ENCODE data around the gene NUP42. TPM values are rescaled to one million over a fixed set of nuclear protein-coding genes. Genes with fewer than 3 reads are reported as not detected.
"Not testable (repeated sequence)": the region's sequence is repeated elsewhere in the genome, so short reads cannot be mapped to it uniquely, and the experiment has no call there.

The NUP42 gene
- total RNA-seq, 1 experiment from 2014 or later: 66.8 TPM

GRCh38 chr7:23200331-23200730 is 18.5 kb downstream of the NUP42 start:
- DNase-seq (ENCODE audit: low spot score): no peak

DNA sequence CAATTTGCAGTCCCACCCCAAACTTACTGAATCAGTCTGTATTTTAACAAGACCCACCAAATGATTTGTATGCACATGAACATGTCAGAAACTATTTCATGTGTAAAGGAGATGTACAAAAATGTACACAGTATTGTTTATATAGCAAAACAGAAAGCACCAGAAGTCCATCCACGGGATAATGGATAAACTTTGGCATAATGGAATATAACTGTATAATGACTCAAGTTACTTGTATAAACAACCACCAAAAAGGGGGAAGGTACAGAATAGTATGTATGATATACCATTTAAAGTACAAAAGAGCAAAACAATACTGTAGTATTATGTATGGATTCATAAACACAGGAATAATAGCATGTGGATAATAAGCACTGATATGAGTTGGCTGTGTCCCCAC is 22.4 kb downstream of the NUP42 start:
- no peak for DNase-seq (ENCODE audit: low spot score)

DNA sequence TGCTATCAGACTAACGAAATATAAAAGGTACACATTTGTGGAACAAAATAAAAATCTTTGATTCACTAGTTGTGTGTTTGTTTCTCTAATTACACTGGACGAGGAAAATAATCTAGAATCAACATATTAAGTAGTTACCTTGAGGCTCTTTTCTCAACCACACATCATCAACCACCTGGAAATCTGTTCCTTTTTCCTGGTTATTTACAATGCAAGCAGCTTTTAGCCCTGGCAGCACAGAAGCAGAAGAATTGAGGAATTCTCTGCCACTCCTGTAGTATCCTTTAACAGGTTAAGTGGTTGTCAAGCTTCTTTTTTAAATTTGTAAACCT is 23.7 kb downstream of the NUP42 start:
- DNase-seq (ENCODE audit: low spot score): no peak

DNA sequence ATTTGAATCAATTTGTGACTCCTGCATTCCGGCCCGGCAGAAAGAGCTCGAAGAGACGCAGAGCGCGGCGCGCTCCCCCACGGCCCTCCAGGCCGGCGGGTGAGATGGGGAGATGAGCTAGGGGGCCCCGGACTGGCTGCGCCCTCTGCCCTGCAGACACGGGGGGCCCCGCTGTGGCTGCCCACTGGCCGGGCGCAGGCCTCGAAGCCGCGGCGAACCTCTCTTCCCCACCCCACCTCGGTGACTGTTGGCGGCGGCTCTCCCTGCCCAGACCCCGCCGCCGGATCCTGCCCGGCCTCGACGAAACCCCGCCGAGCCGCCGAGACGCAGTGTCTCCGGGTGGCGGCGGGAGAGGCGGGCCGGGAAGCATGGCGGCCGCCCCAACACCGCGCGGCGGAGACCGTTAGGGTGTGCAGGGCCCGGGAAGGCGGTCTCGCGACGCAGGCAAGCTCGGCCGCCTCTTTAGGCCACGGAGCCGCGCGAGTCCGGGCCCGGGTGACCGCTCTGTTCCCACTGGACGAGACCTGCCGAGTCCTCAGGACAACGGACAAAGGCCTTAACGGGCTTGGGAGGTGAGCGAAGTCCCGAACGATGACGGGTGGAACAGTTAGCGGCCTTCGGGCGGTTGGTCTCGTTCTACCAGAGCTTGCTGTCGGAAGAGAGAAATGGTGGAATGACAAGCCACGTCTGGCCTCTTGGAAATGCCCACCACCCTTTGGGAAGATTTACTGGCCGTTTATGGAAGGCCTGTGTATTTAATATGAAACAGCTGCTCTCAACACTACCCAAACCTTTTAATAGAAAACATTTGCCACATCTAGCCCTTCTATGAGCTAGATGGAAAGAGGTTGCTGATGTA is 24.3 kb downstream of the NUP42 start:
- DNase-seq (ENCODE audit: low spot score): no peak

GRCh38 chr7:23207021-23207420 is 25.2 kb downstream of the NUP42 start:
- no peak for DNase-seq (ENCODE audit: low spot score)

DNA sequence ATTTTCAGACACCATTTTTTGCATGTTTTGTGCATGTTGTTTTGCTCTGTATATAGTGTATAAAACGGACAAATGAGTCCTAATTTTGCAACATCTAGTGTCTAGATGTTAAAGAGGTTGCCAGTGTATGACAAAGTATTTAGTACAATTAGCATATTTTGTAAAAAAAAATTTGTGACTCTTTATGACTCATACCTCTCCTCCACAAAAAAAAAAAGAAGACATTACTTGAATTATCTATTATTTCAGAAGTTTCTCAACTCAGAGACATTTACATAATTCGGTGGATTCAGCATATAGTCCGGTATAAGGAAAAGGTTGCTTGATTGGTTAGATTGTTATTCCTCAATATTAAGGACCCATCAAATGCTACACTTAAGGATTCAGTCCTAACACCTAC is 26.0 kb downstream of the NUP42 start:
- DNase-seq (ENCODE audit: low spot score): no peak

- DNase-seq (ENCODE audit: low spot score): no peak
Measured at GRCh38 chr7:23208316-23208715, 26.5 kb downstream of the NUP42 start.

DNA sequence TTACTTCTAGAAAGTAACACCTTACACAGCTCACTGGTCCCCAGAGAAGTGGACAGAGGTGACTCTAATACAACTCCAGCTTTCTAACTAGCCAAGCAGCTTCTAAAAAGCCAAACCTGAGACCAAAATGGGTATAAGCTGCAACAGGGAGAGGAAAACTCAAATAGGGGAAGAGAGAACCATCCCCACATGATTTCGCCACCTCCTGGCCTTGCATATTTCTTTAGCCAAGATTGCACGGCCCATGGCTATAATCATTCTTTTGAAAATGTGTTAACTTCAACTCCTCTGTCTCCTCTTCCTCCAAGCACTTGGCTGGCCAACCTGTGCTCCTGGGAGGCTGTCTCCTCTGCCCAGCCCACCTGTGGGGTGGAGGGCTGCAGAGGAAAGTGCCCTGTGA is 28.7 kb downstream of the NUP42 start:
- no peak for DNase-seq (ENCODE audit: low spot score)

DNA sequence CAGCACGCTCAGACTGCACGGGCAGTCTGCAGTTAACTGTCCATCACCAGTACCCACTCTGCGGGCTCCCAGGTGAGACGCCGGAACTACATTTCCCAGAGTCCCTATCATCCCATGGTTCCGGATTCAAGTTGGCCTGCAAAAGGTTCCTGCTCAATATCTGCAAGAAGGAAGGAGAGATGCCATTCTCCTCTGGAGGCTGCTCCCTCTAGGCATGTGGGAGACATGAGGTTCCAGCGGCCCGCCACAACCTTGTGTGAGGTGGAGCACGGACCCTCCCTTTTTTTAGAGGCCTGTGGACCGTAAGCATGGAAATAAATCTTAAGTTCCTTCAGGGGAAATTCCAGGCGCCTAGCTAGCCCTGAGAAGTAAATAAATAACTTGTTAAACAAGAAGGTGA is 29.7 kb downstream of the NUP42 start:
- no peak for DNase-seq (ENCODE audit: low spot score)

DNA sequence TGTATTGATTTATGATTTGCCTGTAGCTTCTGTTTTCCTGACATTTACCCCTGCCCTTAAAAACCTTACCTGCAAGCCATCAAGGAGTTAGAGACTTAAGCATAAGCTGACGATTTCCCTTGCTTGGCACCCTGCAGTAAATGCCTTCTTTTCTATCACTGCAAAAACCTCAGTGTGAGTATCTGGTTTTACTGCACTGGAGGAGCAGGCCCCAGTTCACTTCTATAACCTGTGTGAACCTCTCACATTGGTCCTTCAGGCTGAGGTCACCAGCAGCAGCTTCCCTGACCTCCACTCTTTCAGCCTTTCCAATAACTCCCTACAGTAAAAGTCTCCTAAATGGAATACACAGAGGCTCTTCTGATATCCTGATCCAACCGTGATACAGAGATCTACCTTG is 30.5 kb downstream of the NUP42 start:
- no peak for DNase-seq (ENCODE audit: low spot score)

- DNase-seq (ENCODE audit: low spot score): no peak
Measured at GRCh38 chr7:23212841-23213240, 31.0 kb downstream of the NUP42 start.

- DNase-seq (ENCODE audit: low spot score): no peak
Measured at GRCh38 chr7:23213755-23214154, 31.9 kb downstream of the NUP42 start.

DNA sequence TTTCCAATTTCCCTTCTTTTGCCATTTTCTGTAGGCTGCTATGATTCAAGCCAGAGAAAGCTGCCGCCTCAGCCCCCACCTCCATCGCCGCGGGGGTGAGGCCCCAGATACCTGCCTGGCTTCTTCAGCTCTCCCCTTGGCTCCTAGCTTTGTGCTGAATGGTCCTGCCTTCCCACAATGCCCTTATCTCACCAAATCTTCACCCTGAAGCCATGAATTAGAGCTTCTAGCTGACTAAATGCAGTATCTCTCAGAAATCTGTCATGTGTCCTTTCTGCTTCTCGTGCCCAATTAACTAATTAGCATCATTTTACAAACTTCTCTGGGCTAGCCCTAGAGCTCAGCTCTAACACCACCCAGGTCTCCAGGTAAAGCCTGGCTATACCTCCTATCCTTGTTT is 32.6 kb downstream of the NUP42 start:
- DNase-seq (ENCODE audit: low spot score): no peak

- DNase-seq (ENCODE audit: low spot score): no peak
Measured at GRCh38 chr7:23214938-23215337, 33.1 kb downstream of the NUP42 start.

GRCh38 chr7:23216021-23216420 is 34.2 kb downstream of the NUP42 start:
- DNase-seq (ENCODE audit: low spot score): no peak

DNA sequence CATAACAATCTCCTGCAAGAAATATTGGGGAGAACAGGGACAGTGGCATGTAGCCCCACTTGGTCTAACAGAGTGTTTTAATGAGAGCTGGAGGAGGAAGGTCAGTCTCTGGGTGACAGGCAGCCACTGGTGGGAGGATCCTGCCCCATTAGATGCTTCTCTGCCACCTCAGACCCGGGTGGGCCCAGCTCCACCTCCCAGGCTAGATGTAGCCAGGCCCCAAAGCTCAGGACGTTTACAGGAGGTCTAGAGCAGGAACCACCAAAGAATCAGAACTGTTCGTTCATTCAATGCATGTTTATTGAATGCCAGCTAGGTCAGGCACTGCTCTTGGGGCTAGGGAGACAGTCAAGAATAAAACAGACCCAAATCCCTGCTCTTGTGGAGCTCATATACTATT is 36.3 kb downstream of the NUP42 start:
- no peak for DNase-seq (ENCODE audit: low spot score)

DNA sequence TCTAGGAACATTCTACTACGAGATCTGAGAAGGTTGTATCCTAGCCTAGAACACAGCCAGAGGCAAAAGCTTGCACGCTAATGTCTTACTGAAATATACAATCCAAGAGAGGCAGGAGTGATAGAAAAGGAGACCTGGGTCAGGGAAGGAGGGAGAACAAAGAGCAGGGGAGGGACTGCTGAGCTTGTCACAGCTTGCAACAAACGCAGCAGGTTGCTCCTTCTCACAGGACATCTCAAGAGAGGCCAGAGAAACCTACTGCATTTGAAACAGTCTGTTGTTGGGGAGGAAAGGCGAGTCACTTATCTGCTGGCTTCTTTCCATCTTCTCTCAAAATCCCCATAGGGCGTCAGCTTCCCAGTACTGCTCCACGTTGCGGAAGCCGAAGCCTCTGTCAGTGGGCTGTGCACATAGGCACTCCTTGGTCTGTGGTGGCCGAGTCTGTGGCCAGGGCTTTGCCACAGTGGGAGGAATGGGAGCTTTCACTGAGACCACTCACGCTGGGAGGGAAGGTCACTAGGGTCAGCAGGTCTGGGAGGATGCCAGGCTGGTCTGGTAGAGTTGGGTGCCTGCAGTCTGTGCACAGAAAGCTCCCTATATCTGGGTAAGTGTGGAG is 39.0 kb downstream of the NUP42 start:
- DNase-seq (ENCODE audit: low spot score): no peak

- no peak for DNase-seq (ENCODE audit: low spot score)
Measured at GRCh38 chr7:23222439-23223030, 40.7 kb downstream of the NUP42 start.

GRCh38 chr7:23224364-23224763 is 42.5 kb downstream of the NUP42 start:
- not testable (repeated sequence) for DNase-seq (ENCODE audit: low spot score)

DNA sequence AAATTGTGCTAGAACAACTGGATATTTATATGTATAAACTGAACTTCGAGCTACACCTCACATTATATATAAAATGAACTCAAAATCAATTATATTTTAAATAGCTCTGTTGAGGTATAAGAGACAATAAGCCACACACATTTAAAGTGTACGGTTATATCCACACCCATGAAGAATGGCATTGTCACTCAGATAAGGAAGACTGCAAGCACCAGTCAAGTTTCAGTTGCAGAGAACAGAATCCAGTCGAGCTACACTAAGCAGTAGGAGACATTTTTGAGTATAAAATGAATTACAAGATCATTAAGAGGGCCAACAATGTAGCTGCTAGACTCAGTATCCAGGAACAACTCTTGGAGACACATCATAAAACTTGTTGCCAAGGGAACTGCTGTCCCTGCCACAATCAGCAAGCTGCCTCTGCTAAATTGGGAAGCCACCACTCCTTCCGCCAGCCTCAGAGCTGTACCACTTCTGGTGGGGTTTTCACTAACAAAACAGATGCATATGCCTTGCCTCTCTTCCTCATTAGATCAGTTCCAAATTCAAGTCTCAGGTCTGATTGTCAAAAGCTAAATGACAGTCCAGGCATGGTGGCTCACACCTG is 45.1 kb downstream of the NUP42 start:
- no peak for DNase-seq (ENCODE audit: low spot score)

DNA sequence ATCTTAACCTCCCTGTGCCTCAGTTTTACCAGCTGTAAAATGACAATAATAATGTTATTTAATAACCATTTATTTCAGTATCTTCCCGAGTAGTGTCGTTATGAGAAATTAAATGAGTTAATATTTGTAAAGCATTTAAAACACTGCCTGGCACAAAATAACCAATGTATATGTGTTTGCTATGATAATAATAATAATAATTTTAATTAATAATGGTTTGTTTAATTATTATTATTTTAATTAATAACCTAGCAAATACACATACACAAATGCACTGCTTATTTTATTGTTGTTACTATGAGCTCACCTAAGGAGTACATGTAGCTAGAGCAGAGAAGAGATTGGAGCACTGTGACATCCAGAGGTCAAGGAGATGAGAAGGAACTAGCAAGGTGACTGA is 46.6 kb downstream of the NUP42 start:
- DNase-seq (ENCODE audit: low spot score): no peak

- DNase-seq (ENCODE audit: low spot score): no peak
Measured at GRCh38 chr7:23230641-23231101, 48.8 kb downstream of the NUP42 start.

DNA sequence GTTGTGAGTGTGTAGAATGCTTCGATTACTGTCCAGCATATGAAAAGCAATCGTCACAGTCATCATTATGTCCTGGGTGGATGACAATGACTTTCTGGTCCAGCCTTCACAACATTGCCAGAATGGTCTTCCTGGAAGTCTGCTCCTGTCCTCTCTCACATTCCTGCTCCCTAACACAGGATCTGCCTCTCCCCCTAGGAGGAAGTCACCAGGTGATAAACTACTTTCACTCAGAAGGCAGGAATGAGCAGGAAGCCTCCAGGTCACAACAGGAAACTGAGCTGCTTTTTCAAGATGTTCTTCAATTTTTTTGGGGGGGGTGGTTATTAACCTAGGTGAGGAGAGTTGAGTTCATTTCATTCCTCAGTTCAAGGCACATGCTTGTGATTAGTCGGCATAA is 51.1 kb downstream of the NUP42 start:
- no peak for DNase-seq (ENCODE audit: low spot score)
